Fibroblast of skin of abdomen (primary cell): ENCODE measurements around the gene APOD.

Experiments used
- DNase-seq: peaks from one replicate; pipeline ENCODE4 v3.0.0-alpha.2; 2013

Gene APOD

DNA sequence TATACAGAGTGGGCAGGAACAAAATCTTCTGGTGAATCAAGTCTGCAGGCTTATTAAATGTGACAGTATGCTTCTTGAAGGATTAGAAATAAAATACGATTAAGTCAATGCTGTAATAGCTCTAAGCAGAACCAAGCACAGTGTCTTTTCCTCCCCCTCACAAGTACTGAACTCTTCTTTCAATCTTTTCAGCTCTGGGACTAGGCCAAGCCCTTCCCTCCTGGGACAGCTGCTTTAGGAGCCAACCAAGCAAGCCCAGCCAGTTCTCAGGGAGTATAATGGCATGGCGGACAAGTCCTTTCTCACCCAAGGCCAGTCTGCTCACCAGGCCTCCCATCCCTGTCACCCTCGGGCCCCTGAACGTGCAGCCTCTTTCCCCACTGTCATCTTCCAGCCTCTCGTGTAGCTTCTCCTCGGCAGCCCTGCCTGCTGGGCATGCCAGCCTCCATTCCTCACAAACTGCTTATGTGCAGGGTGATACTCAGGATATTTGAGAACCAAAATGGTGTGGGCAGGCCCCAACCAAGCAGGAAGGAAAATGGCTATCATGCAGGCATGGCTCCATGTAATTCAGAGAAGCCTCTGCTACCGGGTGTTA lies 32.3 kb downstream of the APOD start:
- DNase-seq = no peak

DNA sequence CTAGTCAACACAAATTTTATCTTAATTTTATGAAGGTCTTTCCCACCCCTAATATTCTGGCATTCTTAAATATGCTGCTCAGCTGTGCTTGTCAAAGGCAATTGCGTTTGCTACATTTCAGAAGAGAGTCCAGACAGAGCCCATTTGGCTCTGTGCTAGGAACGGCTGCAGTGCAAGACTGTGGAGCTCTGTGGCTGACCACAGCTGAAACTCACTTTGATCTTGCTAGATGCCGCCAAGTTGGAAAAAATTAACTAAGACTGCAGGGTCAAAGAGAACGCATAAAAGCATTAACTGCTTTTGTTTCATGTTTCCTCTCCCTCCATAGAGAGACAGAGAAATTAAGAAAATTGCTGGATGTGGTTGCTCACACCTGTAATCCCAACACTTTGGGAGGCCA lies 33.0 kb downstream of the APOD start:
- peak; percentile 23 for DNase-seq

DNA sequence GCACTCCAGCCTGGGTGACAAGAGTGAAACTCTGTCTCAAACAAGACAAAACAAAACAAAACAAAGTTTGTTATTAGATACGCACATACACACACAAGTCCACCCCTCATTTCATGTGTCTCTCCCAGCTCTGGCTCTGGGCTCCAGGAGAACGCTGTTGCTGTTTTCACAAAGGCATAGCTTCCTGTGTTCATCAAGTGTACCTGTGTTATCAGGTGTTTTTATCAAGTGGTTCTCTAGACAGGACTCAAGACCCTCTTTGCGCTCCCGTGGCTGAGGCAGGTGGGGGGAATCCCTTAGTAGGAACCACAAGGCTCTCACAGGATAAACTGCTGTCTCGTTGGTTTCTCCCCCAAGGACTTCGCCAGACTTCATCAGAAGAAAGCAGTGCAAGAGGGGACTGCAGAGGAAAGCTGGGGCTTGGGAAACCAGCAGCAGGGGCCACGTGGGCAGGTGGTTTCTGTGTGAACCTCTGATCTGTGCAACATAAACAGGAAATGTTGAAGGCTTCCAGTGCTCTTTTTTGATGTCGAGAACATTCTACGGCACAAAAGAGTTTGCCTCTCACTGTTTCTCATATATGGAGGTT lies 33.7 kb downstream of the APOD start:
- no peak for DNase-seq

DNA sequence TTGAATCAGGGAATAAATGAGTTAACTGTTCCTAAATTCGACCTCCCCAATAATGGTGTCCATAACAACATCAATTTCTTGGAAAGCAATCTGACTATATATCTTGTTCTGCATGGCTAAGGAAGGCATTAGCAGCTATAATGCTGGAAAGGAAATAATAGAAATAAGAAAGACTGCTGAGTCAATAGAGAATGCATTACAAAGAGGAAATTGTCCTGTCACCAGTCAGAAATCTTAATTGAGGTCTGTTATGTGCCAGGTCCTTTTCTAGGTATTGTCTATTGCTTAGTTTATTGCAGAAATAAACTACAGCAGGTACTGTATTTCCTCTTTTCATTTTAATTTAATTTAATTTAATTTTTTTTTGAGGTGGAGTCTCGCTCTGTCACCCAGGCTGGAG lies 34.8 kb downstream of the APOD start:
- no peak for DNase-seq

DNA sequence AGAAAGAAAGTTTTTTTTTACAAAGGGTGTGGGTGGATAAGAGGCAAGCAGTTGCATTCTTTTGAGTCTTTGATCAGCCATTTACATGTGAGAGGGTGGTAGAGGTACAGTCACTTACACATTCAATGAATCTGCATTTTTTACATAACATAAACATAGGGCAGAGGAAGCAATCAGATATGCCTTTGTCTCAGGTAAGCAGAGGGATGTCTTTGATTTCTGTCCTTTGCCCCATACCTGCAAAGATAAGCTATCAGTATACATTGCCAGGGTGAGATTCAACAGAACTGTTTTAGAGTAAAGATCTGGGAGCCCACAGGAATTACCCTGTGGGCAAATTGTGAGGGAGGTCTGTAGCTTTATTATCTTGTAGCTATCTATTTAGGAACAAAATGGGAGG lies 35.2 kb downstream of the APOD start:
- no peak for DNase-seq

DNA sequence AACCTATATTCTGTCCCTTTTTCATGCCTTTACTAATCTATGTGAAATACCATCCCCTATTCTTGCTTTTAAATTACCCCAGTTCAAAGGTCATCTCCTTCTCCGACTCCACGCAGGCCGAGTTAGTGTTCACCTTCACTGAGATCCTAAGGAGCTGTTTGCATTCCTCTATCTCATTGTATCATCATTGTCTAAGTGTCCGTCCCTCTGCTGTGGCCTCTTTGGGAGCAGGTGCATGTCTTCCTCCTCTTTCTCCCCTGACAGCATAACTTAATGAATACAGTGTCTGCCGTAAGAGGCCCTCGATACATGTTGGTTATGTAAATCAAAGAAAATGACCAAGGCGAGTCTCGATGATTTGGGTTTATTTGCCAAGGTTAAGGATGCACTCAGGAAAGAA lies 35.7 kb downstream of the APOD start:
- no peak for DNase-seq

DNA sequence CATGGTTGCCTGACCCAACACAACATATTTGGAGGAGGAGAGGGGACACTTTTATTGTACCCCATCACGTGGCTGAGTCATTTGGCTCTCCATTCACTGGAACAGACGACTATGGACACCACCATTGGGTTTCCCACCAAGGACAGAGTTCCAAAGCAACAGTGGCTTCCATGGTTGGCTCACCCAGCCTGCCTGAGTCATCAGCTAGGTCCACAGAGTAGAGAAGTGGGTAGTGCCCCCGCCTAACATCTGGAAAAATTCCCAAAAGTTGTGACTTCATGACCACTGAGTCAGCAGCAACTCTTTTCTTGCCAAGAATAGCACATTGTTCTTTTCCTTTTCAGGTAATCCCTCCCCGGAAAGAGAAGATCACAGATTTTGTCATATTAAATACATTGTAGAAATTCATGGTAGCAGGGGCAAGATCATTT lies 37.6 kb downstream of the APOD start:
- peak; percentile 68 for DNase-seq

DNA sequence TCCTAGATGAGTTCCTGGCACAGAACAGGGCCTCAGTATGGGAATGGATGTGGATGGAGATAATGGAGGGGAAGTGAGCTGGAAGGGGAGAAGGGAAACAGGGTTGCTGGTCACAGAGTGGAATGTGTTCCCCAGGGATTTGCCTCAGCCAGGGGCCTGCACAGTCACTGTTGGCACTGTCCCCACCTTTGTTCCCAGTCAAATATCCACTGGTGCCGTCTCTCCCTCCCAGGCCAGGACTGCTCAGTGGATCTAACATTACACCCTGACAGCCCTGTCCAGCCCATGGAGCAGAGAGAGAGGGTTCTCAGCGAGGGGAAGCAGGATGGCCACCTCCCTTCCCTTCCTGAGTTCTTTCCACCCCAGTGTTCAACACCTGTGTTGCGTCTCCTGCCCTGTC lies 39.1 kb downstream of the APOD start:
- no peak for DNase-seq

DNA sequence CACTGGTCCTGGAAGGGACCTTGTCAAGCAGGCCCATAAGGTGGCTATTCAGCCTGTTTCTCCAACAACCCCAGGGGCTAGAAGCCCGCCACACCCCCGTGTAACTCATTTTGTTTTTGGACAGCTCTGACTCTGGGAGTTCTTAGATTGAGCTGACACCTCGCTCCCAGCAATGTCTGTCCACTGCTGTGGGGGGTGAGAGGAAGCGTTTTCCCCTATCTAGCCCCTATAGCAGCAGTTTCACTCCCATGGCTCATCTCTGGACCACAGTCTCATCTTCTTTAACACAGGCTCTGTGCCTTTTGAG lies 39.6 kb downstream of the APOD start:
- DNase-seq = no peak

DNA sequence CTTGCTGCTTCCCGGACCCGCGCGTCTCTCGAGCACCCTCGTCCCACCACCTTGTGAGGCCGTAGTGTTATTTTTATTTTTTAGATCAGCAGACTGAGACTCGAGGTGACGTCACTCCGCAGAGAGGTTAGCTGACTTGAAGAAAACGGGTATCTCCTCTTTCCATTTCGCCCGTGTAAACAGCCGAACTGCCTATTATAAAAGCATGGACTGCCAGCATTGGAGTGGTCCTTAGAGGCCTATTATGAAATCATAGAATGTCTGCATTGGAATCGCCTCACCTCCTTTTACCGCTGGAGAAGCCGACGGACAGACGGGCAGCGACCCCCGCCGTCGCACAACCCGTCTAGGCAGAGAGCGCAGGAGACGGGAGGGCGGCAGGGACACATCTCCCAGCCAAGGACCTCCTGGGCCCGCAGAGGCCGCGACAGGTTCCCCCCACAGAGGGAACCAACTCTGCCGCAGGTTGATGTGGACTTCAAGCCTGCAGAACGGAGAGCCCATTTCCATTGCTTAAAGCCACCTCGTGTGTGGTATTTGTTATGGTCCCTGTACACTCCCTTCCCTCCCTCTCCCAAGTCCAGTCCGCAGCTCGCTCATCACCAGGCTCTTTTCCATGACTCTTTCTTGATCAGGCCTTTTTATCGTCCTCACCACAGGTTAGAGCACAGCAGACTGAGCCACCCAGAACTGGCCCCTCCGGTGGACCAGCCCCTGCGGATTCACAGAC lies 40.1 kb downstream of the APOD start:
- no peak for DNase-seq

DNA sequence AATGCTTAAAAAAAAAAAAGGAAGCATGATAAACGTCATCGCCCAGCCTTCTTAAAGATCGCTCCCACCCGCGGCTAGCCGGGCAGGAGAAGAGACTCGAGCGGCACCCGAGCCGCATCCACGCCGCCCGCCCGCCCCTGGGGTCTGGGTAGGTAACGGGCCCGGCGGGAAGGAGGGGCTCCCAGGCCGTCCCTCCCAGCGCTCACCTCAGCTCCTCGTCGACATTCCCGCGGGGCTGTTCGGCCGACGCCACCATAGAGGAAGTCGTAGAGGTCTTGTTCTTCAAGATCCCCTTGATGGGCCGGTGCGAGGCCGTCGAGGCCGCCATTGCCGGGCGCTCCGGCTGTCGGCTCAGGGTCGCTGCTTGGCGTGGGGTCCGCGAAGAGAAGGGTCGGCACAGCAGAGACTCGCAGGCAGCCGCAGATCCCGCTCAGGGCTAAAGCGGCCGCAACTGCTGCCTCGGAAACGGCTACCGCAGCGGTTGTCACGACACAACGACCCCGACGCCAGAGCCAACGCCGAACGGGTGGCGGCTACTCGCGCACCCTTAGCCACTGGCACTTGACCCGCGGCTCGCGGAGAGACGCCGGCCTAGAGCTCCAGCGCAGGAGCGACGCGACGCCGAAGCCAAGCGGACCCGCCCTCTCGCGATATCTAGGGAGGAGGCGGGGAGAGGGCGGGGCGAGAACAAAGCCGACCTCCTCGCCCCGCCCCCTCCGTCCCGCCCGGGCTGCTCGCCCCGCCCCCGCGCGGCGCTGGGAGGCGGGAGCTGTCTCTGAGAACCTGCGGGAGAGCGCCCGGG lies 40.8 kb downstream of the APOD start, which contains the start of gene PPP1R2:
TSS of gene PPP1R2 (minus strand) at position 628 of the 802 bp plus-strand sequence. CDS start at position 328, 300 bp downstream.
- peak; percentile 91 for DNase-seq

DNA sequence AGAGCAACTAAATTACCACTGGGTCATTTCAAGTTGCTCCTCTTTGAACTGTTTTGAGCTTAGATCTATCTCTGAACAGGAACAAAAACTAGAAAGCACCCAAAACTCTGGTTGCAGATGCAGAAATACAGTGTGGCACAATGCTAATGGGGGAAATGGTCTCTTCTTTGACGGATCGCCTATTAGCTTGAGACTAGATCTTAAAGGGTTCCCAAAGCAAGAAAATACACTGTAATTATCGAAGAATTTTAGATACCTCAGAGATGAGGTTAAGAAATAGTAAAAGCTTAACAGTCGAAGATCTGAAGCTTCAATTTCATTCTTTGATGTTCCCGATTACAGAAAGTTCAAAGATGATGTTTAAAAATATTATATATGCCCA lies 41.4 kb downstream of the APOD start:
- no peak for DNase-seq

DNA sequence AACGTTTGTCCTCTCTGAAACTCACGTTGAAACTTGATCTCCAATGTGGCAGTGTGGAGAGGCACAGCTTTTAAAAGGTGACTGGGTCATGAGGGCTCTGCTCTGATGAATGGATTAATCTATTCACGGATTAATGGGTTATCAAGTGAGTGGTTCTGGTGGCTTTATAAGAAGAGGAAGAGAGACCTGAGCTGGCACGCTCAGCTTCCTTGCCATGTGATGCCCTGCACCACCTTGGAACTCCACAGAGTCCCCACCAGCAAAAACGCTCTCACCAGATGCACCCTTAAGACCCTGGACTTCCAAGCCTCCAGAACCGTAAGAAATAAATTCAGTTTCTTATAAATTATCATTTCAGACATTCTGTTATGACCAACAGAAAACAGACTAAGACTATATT lies 43.2 kb downstream of the APOD start:
- no peak for DNase-seq

DNA sequence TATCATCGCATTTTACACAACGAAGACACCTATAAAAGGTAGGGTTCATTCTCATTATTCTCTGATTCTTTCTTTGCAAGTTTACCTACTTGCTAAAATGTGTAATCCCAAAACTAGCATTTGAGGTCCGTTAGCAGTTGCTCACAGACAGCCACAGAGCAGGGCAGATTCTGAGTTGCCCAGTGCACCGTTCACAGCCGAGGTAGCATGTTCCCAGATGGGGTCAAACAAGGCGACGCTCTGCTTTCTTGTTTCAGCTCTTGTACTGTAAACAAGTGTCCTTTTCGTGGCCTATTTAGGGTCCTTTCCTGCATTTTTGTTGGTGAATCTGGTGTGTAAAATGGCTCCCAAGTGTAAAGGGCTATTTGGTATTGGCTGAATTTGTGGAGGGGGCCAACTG lies 43.7 kb downstream of the APOD start:
- DNase-seq = no peak

DNA sequence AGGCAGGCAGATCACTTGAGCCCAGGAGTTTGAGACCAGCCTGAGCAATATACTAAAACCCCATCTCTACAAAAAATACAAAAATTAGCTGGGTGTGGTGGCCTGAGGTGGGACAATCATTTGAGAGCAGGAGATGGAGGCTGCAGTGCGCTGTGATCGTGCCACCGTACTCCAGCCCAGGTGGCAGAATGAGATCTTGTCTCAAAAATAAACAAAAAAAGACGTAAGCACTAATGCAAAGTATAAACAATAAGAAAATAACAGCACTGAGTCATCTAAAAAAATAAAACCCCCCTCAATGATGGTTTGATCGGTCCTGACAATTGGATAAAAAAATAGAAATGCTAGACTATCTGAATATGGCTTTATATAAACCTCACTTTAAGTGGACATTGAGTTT lies 44.3 kb downstream of the APOD start:
- DNase-seq = no peak

DNA sequence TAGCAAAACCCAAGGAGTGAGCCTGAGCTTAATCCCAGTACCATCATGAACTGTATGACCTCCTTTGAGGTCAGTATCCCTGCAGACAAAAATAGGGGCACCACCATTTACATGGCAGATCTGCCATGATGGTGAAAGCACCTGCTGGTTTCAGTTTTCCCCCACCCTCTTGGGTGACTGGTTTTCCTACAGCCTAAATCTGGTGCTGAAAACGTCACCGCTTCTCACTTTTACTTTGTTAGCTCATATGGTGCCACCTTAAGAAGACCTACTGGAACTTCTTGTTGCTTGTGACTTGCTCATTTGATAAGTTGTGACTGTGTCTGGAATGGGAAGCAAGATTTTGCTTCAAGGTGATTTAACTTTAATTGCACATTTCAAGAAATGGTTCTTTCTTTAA lies 45.7 kb downstream of the APOD start:
- no peak for DNase-seq

DNA sequence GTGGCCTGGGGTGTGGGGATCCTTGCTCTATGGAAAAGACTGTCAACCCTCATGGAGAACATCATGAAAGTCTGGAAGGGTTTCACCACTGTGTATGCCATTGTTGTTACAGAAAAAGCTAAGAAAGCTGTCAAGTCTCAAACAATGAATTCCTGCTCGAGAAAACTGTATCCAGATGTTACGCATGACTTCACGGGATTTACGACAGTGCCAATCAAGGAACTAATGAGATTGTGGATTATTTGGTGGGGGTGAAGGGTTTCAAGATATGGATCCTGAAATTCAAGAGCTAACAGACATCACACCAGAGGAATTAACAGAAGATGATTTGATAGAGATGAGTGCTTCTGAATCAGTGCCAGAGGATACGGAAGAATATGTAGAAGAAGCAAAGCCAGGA lies 48.4 kb downstream of the APOD start:
- DNase-seq = no peak

DNA sequence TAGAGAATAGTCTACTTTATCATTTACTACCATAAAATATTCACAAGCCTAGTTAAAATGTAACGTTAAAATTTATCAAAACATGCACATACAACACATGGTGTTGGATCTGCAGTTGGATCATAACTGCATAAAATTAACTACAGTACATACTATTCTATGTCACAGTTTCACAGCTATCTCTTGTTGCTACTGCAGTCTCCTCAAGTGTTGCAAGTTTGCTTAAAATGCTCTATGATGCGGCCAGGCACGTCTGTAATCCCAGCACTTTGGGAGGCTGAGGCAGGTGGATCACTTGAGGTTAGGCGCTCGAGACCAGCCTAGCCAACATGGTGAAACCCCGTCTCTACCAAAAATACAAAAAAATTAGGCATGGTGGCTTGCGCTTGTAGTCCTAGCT lies 50.9 kb downstream of the APOD start:
- DNase-seq = no peak

DNA sequence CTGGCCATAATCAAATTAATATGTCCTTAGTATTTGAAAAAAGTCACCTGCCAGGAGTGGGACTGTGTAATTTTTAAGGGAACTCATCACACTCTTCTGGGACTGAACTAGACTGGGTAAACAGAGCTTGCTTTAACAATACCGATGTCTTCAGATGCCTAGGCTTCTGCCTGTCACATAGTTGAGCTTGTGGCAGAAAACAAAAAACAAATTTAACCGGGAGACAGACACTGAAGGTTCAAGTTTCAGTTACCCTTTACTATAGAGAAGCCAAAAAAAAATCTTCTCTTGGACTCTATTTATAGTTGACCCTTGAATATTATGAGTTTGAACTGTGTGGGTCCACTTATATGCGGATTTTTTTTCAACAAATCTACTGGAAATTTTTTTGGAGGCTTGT lies 51.4 kb downstream of the APOD start:
- DNase-seq = no peak

DNA sequence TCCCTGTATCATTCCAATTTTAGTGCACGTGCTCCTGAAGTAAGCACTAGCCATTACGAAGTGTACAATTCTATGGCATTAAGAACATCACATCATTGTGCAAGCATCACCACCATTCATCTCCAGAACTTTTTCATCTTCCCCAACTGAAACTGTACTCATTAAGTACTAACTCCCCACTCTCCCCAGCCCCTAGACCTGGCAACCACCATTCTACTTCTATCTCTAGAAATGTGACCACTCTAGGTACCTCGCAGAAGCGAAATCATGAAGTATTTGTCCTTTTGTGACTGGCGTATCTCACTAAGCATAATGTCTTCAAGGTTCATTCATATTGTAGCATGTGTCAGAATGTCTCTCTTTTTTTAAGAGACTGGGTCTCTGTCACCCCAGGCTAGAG lies 52.1 kb downstream of the APOD start:
- no peak for DNase-seq

DNA sequence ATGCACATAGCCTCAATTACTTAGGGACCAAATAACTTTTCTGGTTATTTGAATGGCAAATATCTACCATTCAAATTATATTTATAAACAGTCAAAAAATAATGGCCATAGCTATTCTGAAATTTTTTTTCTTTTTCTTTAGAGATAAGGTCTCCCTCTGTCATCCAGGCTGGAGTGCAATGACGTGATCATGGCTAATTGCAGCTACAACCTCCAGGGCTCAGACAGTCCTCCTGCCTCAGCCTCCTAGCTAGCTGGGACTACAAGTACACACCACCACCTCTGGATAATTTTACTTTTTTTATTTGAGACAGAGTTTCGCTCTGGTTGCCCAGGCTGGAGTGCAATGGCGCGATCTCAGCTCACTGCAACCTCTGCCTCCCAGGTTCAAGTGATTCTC lies 57.2 kb downstream of the APOD start:
- no peak for DNase-seq

DNA sequence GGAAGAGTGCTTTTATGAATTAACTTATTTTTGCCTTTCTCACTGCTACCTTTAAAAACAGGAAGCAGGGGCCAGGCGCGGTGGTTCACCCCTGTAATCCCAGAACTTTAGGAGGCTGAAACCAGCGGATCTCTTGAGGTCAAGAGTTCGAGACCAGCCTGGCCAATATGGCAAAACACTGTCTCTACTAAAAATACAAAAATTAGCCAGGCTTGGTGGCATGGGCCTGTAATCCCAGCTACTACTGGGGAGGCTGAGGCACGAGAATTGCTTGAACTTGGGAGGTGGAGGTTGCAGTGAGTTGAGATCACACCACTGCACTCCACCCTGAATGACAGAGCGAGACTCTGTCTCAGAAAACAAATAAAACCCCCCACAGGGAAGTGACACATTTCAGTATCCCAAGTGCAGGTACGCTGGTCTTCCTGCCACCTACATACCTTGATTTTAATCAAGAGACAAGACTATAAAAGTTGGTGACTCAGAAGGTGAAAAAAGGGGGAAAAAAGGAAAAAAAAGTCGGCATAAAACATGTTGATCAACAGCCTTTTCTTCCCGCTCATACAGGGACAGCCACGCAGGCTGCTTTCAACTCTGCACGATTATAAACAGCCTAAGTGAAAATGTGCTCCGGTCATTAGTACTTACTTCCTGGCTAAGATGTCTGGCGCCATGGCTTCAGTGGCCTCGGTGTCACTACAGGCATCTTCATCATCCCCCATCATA lies 59.4 kb downstream of the APOD start:
- DNase-seq = no peak
